Measurements from ENCODE around the gene TMEM187. TPM values are rescaled to one million over a fixed set of nuclear protein-coding genes. Genes with fewer than 3 reads are reported as not detected.

The TMEM187 gene
- total RNA-seq, 4 donors from 2014 or later = 2.5 to 4.1 (median 3.8) TPM

- no peak for DNase-seq
- H3K27ac ChIP-seq = peak overlapping the region; percentile 84 to 93 (median 92)
- intact Hi-C loops (cut with DNase I) = no loop called here
- H3K27me3 ChIP-seq = no peaks in the 10 kb centered on the region
- 0 to 20% methylated on average over 1 of the region's 15 CpGs for WGBS, 2 donors
- peak overlapping the region; percentile 55 to 79 (median 62) for H3K4me3 ChIP-seq
- H3K9me3 ChIP-seq = no peaks in the 10 kb centered on the region
- peaks cover 15 to 52% (median 20%) of the 10 kb centered on the region in 3 donors for H3K4me1 ChIP-seq
- TF ChIP-seq POLR2A (IDR thresholded peaks at IDR 0.05) (no peak), CTCF (IDR thresholded peaks at IDR 0.05) (no peak)
- peaks cover 0 to 36% (median 19%) of the 10 kb centered on the region in 3 donors for H3K36me3 ChIP-seq
Measured at GRCh38 chrX:154018518-154019060, 46.0 kb downstream of the TMEM187 start.

GRCh38 chrX:154019061-154019621 is 46.6 kb downstream of the TMEM187 start:
- peak overlapping the region; percentile 84 to 93 (median 92) for H3K27ac ChIP-seq
- intact Hi-C loops (cut with DNase I) = no loop called here
- no peak for DNase-seq
- 0 to 33% methylated on average over 1 to 3 of the region's 45 CpGs for WGBS, 2 donors
- no peak for TF ChIP-seq POLR2A (IDR thresholded peaks at IDR 0.05)
- no peak for TF ChIP-seq CTCF (IDR thresholded peaks at IDR 0.05)
- no peaks in the 10 kb centered on the region for H3K9me3 ChIP-seq
- peaks cover 0 to 31% (median 19%) of the 10 kb centered on the region in 3 donors for H3K36me3 ChIP-seq
- H3K4me1 ChIP-seq = peaks cover 15 to 46% (median 20%) of the 10 kb centered on the region in 3 donors
- no peaks in the 10 kb centered on the region for H3K27me3 ChIP-seq
- H3K4me3 ChIP-seq = peak overlapping the region; percentile 55 to 79 (median 62)

GRCh38 chrX:154019633-154020528 is 47.3 kb downstream of the TMEM187 start, which contains the start of gene IRAK1:
TSS of gene IRAK1 (minus strand) at chrX:154019902. CDS start at chrX:154019812, 90 bp downstream.
- Histone ChIP-seq H3K9me3 (no peaks in the 10 kb centered on the region), H3K4me1 (peaks cover 15 to 49% (median 20%) of the 10 kb centered on the region in 3 donors), H3K27me3 (no peaks in the 10 kb centered on the region), H3K4me3 (peak within 1 kb of the TSS; percentile 55 to 79 (median 62)), H3K36me3 (peaks cover 0 to 25% (median 19%) of the 10 kb centered on the region in 3 donors), H3K27ac (peak within 1 kb of the TSS; percentile 91 to 93 (median 92))
- no peak for DNase-seq
- TF ChIP-seq CTCF (IDR thresholded peaks at IDR 0.05) (no peak), POLR2A (IDR thresholded peaks at IDR 0.05) (peak in 2 of 4 donors; percentile 47 to 54)
- WGBS, 2 donors = 0% methylated on average over 4 of the region's 99 CpGs; no CpG with 5 or more reads in 1 of the 2 donors
- intact Hi-C loops (cut with DNase I) = no loop called here

GRCh38 chrX:154020536-154021115 is 48.1 kb downstream of the TMEM187 start:
- H3K4me1 ChIP-seq = peaks cover 15 to 57% (median 20%) of the 10 kb centered on the region in 3 donors
- H3K9me3 ChIP-seq = no peaks in the 10 kb centered on the region
- TF ChIP-seq CTCF (IDR thresholded peaks at IDR 0.05) (no peak), POLR2A (IDR thresholded peaks at IDR 0.05) (no peak)
- WGBS, 2 donors = 60% methylated on average over 4 of the region's 9 CpGs; no CpG with 5 or more reads in 1 of the 2 donors
- intact Hi-C loops (cut with DNase I) = no loop called here
- H3K4me3 ChIP-seq = peak overlapping the region; percentile 38 to 79 (median 61)
- peaks cover 0 to 18% (median 15%) of the 10 kb centered on the region in 3 donors for H3K36me3 ChIP-seq
- DNase-seq = no peak
- peak overlapping the region; percentile 91 to 93 (median 92) for H3K27ac ChIP-seq
- H3K27me3 ChIP-seq = no peaks in the 10 kb centered on the region

Data from esophagus squamous epithelium (tissue), 5 donors.